ENCODE data around the gene TXNDC11. TPM values are rescaled to one million over a fixed set of nuclear protein-coding genes. Genes with fewer than 3 reads are reported as not detected.

TXNDC11 gene
- total RNA-seq, 1 experiment from 2014 or later: 11.1 TPM

DNA sequence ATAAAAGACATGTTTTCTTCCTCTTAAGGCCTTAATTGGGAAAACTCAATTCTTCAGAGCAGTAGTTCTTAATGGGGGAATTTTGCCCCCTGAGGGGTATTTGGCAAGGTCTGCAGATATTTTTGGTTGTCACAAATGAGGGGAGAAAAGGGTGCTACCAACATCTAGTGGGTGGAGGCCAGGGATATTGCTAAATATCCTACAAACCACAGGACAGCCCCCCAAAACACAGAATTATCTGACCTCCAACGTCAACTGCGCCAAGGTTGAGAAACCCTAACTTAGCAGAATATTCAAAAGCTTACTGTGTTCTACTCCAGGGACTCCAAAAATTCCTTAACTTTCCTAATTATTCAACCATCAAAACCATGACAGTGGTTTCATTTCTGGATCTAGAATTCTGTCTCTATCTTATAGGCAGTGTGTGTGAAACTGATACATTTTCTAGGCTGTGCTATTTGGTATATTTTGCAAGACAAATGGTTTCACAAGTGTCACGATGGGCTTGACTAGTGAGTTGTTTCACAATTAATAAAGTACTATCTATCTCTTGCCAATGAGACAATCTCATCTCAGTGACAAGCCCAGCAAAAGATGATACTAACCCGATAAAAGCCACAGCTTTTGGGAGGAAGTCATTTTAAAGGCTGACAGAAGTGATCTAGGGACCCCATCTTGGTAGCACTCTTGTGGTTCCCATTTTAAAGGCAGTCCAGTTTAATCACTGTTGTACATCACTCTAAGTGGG lies 14.7 kb downstream of the TXNDC11 start:
- Mint-ChIP-seq H3K9me3 (no peaks in the 10 kb centered on the region), H3K4me1 (no peaks in the 10 kb centered on the region), H3K36me3 (peaks cover 16% of the 10 kb centered on the region), H3K27me3 (ENCODE audit: low read depth) (no peaks in the 10 kb centered on the region), H3K27ac (no peak overlapping the region), H3K4me3 (no peak overlapping the region)
- DNase-seq (ENCODE audit: low spot score): no peak
- TF ChIP-seq ETV6 (CRISPR knock-in tag; IDR thresholded peaks at IDR 0.05): no peak
- no peak for ATAC-seq
- CTCF ChIA-PET: interaction anchor here (1.0 kb wide), 1 partner anchor 8 kb away, joined by 3 read pairs; no protein-coding TSS in a partner anchor
- POLR2A ChIA-PET: no interaction called here

DNA sequence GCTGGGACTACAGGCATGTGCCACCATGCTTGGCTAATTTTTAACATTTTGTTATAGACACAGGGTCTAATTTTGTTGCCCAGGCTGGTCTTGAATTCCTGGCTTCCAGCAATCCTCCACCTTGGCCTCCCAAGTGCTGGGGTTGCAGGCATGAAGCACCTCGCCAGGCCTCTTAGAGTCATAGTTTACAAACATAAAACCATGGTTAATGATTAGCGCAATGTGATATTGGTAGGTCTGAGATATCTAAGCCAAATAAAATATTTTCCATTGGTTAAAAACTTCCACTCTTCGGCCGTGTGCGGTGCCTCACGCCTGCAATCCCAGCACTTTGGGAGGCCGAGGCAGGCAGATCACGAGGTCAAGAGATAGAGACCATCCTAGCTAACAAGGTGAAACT lies 16.6 kb downstream of the TXNDC11 start:
- Mint-ChIP-seq H3K4me3 (no peak overlapping the region), H3K36me3 (peaks cover 21% of the 10 kb centered on the region), H3K27ac (no peak overlapping the region), H3K9me3 (no peaks in the 10 kb centered on the region), H3K27me3 (ENCODE audit: low read depth) (no peaks in the 10 kb centered on the region), H3K4me1 (no peaks in the 10 kb centered on the region)
- no peak for DNase-seq (ENCODE audit: low spot score)
- CTCF ChIA-PET: interaction anchor here (1.4 kb wide), 1 partner anchor 12 kb away, joined by 3 read pairs; no protein-coding TSS in a partner anchor
- no peak for ATAC-seq
- TF ChIP-seq, protein P1, sequence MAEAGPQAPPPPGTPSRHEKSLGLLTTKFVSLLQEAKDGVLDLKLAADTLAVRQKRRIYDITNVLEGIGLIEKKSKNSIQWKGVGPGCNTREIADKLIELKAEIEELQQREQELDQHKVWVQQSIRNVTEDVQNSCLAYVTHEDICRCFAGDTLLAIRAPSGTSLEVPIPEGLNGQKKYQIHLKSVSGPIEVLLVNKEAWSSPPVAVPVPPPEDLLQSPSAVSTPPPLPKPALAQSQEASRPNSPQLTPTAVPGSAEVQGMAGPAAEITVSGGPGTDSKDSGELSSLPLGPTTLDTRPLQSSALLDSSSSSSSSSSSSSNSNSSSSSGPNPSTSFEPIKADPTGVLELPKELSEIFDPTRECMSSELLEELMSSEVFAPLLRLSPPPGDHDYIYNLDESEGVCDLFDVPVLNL (CRISPR knock-in tag; IDR thresholded peaks at IDR 0.05; ENCODE audit: borderline replicate concordance, low read depth): no peak
- TF ChIP-seq JAZF1 (CRISPR knock-in tag; IDR thresholded peaks at IDR 0.05): no peak
- TF ChIP-seq NFYB (CRISPR knock-in tag; conservative IDR thresholded peaks at IDR 0.05; ENCODE audit: low read depth): no peak
- no peak for TF ChIP-seq SP1 (CRISPR knock-in tag; conservative IDR thresholded peaks at IDR 0.05)
- TF ChIP-seq ATF1 (CRISPR knock-in tag; IDR thresholded peaks at IDR 0.05): no peak
- TF ChIP-seq TEAD1 (CRISPR knock-in tag; IDR thresholded peaks at IDR 0.05): no peak
- no peak for TF ChIP-seq NFE2L1 (CRISPR knock-in tag; IDR thresholded peaks at IDR 0.05)
- no peak for TF ChIP-seq ETV6 (CRISPR knock-in tag; IDR thresholded peaks at IDR 0.05)
- TF ChIP-seq, protein P2, sequence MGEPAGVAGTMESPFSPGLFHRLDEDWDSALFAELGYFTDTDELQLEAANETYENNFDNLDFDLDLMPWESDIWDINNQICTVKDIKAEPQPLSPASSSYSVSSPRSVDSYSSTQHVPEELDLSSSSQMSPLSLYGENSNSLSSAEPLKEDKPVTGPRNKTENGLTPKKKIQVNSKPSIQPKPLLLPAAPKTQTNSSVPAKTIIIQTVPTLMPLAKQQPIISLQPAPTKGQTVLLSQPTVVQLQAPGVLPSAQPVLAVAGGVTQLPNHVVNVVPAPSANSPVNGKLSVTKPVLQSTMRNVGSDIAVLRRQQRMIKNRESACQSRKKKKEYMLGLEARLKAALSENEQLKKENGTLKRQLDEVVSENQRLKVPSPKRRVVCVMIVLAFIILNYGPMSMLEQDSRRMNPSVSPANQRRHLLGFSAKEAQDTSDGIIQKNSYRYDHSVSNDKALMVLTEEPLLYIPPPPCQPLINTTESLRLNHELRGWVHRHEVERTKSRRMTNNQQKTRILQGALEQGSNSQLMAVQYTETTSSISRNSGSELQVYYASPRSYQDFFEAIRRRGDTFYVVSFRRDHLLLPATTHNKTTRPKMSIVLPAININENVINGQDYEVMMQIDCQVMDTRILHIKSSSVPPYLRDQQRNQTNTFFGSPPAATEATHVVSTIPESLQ (CRISPR knock-in tag; IDR thresholded peaks at IDR 0.05): no peak
- TF ChIP-seq CBFB (CRISPR knock-in tag; IDR thresholded peaks at IDR 0.05; ENCODE audit: low read depth): no peak
- TF ChIP-seq ZNF219 (CRISPR knock-in tag; IDR thresholded peaks at IDR 0.05; ENCODE audit: borderline replicate concordance): no peak
- TF ChIP-seq, protein P3, sequence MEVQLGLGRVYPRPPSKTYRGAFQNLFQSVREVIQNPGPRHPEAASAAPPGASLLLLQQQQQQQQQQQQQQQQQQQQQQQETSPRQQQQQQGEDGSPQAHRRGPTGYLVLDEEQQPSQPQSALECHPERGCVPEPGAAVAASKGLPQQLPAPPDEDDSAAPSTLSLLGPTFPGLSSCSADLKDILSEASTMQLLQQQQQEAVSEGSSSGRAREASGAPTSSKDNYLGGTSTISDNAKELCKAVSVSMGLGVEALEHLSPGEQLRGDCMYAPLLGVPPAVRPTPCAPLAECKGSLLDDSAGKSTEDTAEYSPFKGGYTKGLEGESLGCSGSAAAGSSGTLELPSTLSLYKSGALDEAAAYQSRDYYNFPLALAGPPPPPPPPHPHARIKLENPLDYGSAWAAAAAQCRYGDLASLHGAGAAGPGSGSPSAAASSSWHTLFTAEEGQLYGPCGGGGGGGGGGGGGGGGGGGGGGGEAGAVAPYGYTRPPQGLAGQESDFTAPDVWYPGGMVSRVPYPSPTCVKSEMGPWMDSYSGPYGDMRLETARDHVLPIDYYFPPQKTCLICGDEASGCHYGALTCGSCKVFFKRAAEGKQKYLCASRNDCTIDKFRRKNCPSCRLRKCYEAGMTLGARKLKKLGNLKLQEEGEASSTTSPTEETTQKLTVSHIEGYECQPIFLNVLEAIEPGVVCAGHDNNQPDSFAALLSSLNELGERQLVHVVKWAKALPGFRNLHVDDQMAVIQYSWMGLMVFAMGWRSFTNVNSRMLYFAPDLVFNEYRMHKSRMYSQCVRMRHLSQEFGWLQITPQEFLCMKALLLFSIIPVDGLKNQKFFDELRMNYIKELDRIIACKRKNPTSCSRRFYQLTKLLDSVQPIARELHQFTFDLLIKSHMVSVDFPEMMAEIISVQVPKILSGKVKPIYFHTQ (CRISPR knock-in tag; IDR thresholded peaks at IDR 0.05): no peak
- no peak for TF ChIP-seq OVOL2 (CRISPR knock-in tag; IDR thresholded peaks at IDR 0.05; ENCODE audit: borderline replicate concordance)
- no peak for TF ChIP-seq FOXJ3 (CRISPR knock-in tag; IDR thresholded peaks at IDR 0.05; ENCODE audit: borderline replicate concordance)
- TF ChIP-seq, protein P4, sequence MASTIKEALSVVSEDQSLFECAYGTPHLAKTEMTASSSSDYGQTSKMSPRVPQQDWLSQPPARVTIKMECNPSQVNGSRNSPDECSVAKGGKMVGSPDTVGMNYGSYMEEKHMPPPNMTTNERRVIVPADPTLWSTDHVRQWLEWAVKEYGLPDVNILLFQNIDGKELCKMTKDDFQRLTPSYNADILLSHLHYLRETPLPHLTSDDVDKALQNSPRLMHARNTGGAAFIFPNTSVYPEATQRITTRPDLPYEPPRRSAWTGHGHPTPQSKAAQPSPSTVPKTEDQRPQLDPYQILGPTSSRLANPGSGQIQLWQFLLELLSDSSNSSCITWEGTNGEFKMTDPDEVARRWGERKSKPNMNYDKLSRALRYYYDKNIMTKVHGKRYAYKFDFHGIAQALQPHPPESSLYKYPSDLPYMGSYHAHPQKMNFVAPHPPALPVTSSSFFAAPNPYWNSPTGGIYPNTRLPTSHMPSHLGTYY (CRISPR knock-in tag; IDR thresholded peaks at IDR 0.05): no peak
- POLR2A ChIA-PET: no interaction called here
